NCI-H1092 treated with DMSO at 0.1 percent for 48 hours (cell line): ENCODE results near the gene SPARCL1.
A peak's percentile ranks its signal among the peaks of the same experiment; 100 is the strongest.

Experiments used
- DNase-seq: peaks from one replicate; lab custom pipeline; 2025; lab: John Stamatoyannopoulos, UW

Gene SPARCL1

GRCh38 chr4:87540146-87541058 is 11.2 kb upstream of the SPARCL1 start:
- DNase-seq = no peak

- DNase-seq = no peak
These were observed 3.7 kb upstream of the SPARCL1 start for GRCh38 chr4:87532907-87533306.

GRCh38 chr4:87532109-87532508 is 2.9 kb upstream of the SPARCL1 start:
- no peak for DNase-seq

GRCh38 chr4:87531621-87532020 is 2.4 kb upstream of the SPARCL1 start:
- DNase-seq = no peak

- DNase-seq = no peak
These were observed 1.7 kb upstream of the SPARCL1 start for GRCh38 chr4:87530868-87531267.

- DNase-seq = no peak
These were observed 1.1 kb upstream of the SPARCL1 start for GRCh38 chr4:87530229-87530628.

GRCh38 chr4:87527431-87528220 is 1.6 kb downstream of the SPARCL1 start:
- DNase-seq = peak; percentile 59

GRCh38 chr4:87525636-87526295 is 3.4 kb downstream of the SPARCL1 start:
- DNase-seq = peak; percentile 14

GRCh38 chr4:87524456-87524855 is 4.7 kb downstream of the SPARCL1 start:
- no peak for DNase-seq

GRCh38 chr4:87523307-87523706 is 5.9 kb downstream of the SPARCL1 start:
- no peak for DNase-seq

- peak; percentile 43 for DNase-seq
These were observed 7.3 kb downstream of the SPARCL1 start for GRCh38 chr4:87521757-87522374.

GRCh38 chr4:87521319-87521718 is 7.9 kb downstream of the SPARCL1 start:
- DNase-seq = no peak

GRCh38 chr4:87517621-87518020 is 11.6 kb downstream of the SPARCL1 start:
- no peak for DNase-seq

- DNase-seq = no peak
These were observed 12.5 kb downstream of the SPARCL1 start for GRCh38 chr4:87516683-87517082.

- no peak for DNase-seq
These were observed 16.8 kb downstream of the SPARCL1 start for GRCh38 chr4:87512400-87512799.

GRCh38 chr4:87511500-87511899 is 17.7 kb downstream of the SPARCL1 start:
- DNase-seq = peak; percentile 37

GRCh38 chr4:87510747-87511146 is 18.4 kb downstream of the SPARCL1 start:
- no peak for DNase-seq

- DNase-seq = no peak
These were observed 22.0 kb downstream of the SPARCL1 start for GRCh38 chr4:87506974-87507701.

GRCh38 chr4:87505862-87506261 is 23.3 kb downstream of the SPARCL1 start:
- DNase-seq = no peak

- DNase-seq = peak; percentile 83
These were observed 26.5 kb downstream of the SPARCL1 start for GRCh38 chr4:87502580-87503238.

GRCh38 chr4:87500092-87500462 is 29.1 kb downstream of the SPARCL1 start:
- DNase-seq = no peak
